Dermis blood vessel endothelial cell (primary cell): ENCODE data around the gene ICOS. TPM values are rescaled to one million over a fixed set of nuclear protein-coding genes. Genes with fewer than 3 reads are reported as not detected.

Experiments
- total RNA-seq: library from RNA; depleted of rRNA; stranded (reverse); fragments of >200 nt; gene quantifications from 2 replicates; pipeline ENCODE4 v1.2.3, GENCODE V29; 2014

The ICOS gene
- total RNA-seq, 1 donor from 2014 or later, result not detected

Other genes starting within 250 kb of the ICOS start
- under 0.01 and 0.05 TPM in 2 replicates for gene CD28, start 230.1 kb upstream of the ICOS start, total RNA-seq
- gene CTLA4, start 69.0 kb upstream of the ICOS start, total RNA-seq, result 1.7 and 2.2 TPM in 2 replicates